ENCODE results near the gene MRPL33. TPM values are rescaled to one million over a fixed set of nuclear protein-coding genes. Genes with fewer than 3 reads are reported as not detected.

The MRPL33 gene
- 102 TPM for total RNA-seq
- 179 TPM for polyA plus RNA-seq

- Histone ChIP-seq H3K27ac (ENCODE audit: low read depth) (peak within 1 kb of the TSS; percentile 85), H3K4me1 (ENCODE audit: insufficient read depth) (no peaks in the 10 kb centered on the region)
- WGBS = under 1% methylated on average over 48 of the region's 48 CpGs
Observed at GRCh38 chr2:27771548-27772335, at the start of gene MRPL33. Gene MRPL33 (plus strand): TSS chr2:27771719. CDS start chr2:27771778, 59 bp downstream.

DNA sequence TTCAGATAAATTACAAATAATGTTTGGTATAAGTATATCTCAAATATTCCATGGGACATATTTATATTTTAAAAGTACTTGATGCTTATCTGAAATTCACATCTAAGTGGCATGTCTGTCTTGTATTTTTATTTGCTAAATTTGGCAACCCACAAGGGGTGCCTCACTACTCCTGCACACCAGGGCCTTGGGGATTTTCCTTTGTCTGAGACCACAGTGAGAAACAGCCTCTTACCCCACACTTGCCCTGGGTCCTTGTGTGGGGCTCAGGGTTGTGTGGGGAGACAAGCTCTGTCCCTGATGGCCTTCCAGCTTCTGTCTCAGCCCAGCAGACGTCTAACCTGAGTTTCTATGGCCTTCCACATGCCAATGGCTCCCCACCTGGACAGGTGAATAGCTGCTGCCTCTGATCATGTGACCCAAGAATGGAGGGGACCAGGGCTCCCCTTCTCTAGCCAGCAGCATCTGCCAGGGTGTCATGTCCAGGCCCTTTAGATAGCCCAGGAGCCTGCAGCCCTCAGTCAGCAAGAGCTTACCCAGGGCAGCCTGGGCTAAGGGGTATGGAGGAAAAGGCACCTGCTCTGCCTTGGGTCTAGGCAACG, 49.5 kb upstream of the MRPL33 start:
- H3K36me3 ChIP-seq (ENCODE audit: insufficient read depth) = no peaks in the 10 kb centered on the region
- H3K27ac ChIP-seq (ENCODE audit: low read depth) = no peak overlapping the region
- 82% methylated on average over 2 of the region's 2 CpGs for WGBS
- DNase-seq (ENCODE audit: extremely low spot score) = no peak
- no peaks in the 10 kb centered on the region for H3K4me1 ChIP-seq (ENCODE audit: insufficient read depth)
- H3K4me3 ChIP-seq (ENCODE audit: low read depth, low read length) = no peak overlapping the region

More at GRCh38 chr2:27771548-27772335, at the start of gene MRPL33:
- peak; percentile 88 for DNase-seq (ENCODE audit: extremely low spot score)
- peak within 1 kb of the TSS; percentile 85 for H3K4me3 ChIP-seq (ENCODE audit: low read depth, low read length)
- no peaks in the 10 kb centered on the region for H3K36me3 ChIP-seq (ENCODE audit: insufficient read depth)

GRCh38 chr2:27723372-27724144, 48.0 kb upstream of the MRPL33 start:
- no peak for DNase-seq (ENCODE audit: extremely low spot score)
- H3K4me3 ChIP-seq (ENCODE audit: low read depth, low read length) = no peak overlapping the region
- H3K4me1 ChIP-seq (ENCODE audit: insufficient read depth) = no peaks in the 10 kb centered on the region
- 34% methylated on average over 11 of the region's 11 CpGs for WGBS
- no peaks in the 10 kb centered on the region for H3K36me3 ChIP-seq (ENCODE audit: insufficient read depth)
- H3K27ac ChIP-seq (ENCODE audit: low read depth) = no peak overlapping the region

DNA sequence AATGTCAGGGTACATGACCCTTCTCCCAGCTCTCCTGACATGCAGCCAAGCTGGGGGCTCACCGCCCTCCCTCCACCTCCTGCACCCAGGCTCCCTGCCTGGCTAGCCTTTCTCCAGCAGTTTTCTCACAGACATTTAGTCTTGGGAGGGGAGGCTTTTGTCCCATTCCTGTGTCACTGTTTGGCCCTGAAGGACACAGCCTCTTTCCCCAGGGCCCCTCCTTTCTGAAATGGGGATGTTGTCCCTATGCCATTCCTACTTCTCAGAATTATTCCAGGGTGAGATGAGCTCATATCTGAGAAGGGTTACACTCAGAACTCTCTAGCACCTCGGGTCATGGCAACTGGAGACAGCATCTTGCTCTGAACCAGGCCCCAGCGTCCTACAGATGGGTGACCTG, 47.3 kb upstream of the MRPL33 start:
- no peaks in the 10 kb centered on the region for H3K36me3 ChIP-seq (ENCODE audit: insufficient read depth)
- 82% methylated on average over 3 of the region's 3 CpGs for WGBS
- no peak for DNase-seq (ENCODE audit: extremely low spot score)
- no peaks in the 10 kb centered on the region for H3K4me1 ChIP-seq (ENCODE audit: insufficient read depth)
- no peak overlapping the region for H3K4me3 ChIP-seq (ENCODE audit: low read depth, low read length)
- no peak overlapping the region for H3K27ac ChIP-seq (ENCODE audit: low read depth)

GRCh38 chr2:27724905-27725701, 46.4 kb upstream of the MRPL33 start:
- DNase-seq (ENCODE audit: extremely low spot score) = no peak
- Histone ChIP-seq H3K36me3 (ENCODE audit: insufficient read depth) (no peaks in the 10 kb centered on the region), H3K27ac (ENCODE audit: low read depth) (no peak overlapping the region), H3K4me3 (ENCODE audit: low read depth, low read length) (no peak overlapping the region), H3K4me1 (ENCODE audit: insufficient read depth) (no peaks in the 10 kb centered on the region)
- WGBS = 62% methylated on average over 5 of the region's 5 CpGs

- Histone ChIP-seq H3K4me1 (ENCODE audit: insufficient read depth) (no peaks in the 10 kb centered on the region), H3K4me3 (ENCODE audit: low read depth, low read length) (no peak overlapping the region), H3K27ac (ENCODE audit: low read depth) (no peak overlapping the region), H3K36me3 (ENCODE audit: insufficient read depth) (no peaks in the 10 kb centered on the region)
- no peak for DNase-seq (ENCODE audit: extremely low spot score)
- WGBS = 87% methylated on average over 9 of the region's 9 CpGs
Observed at GRCh38 chr2:27727257-27727656, 44.3 kb upstream of the MRPL33 start.

DNA sequence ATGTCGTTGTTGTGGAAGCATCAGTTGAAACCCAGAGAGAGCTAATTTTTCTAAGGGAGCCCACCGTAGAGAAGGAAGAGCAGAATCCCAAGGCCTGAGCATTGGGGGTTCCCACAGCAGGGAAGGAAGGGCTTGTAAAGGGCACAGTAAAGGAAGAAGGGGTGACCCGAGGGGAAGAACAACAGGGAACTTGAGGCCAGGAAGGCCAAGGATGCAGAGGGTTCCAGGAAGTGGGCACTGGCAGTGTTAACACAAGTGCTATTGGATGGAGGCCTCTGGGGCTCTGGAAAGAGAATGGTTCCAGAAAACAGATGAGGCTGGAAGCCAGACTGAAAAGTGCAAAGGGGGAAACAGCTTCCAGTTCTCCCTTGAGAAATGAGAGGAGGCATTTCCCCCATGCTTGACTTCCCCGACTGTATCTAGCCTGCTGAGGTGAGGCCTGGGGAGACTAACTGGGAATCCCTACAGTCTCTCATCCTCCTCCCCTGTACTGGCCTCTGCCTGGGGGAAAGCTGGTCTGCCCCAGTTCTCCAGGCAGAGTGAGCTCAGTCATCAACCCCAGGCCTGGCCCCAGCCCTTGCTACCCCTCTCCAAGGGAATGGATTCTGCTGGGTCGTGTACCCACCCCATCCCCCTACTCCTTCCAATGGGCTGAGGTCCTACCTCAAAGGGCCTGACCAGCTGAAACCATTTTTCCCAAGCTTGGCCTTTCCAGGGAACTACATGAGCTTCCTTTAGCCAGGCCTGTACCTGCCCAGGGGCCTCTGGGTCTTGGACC, 43.2 kb upstream of the MRPL33 start:
- 82% methylated on average over 5 of the region's 5 CpGs for WGBS
- DNase-seq (ENCODE audit: extremely low spot score) = no peak
- Histone ChIP-seq H3K36me3 (ENCODE audit: insufficient read depth) (no peaks in the 10 kb centered on the region), H3K4me1 (ENCODE audit: insufficient read depth) (no peaks in the 10 kb centered on the region), H3K4me3 (ENCODE audit: low read depth, low read length) (no peak overlapping the region), H3K27ac (ENCODE audit: low read depth) (no peak overlapping the region)

DNA sequence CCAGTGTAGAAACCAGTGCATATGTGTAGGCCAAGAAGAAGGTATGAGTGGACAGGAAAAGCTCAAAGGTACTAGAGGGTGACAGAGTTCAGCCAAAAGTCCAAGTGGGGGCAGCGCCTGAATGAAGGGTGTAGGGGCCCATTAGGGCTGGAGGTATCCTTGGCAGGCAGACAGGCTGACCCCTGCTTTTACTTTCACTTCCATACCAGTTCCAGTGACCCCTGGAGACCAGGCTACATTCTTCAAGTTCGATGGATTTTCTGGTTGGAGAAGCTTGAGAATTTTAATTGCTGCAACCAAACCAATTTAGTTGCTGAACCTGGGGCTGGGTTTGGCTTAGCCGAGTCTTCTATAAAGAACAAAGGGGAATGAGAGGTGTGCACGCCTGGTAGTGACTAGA, 42.3 kb upstream of the MRPL33 start:
- no peak overlapping the region for H3K27ac ChIP-seq (ENCODE audit: low read depth)
- H3K4me1 ChIP-seq (ENCODE audit: insufficient read depth) = no peaks in the 10 kb centered on the region
- no peak overlapping the region for H3K4me3 ChIP-seq (ENCODE audit: low read depth, low read length)
- H3K36me3 ChIP-seq (ENCODE audit: insufficient read depth) = no peaks in the 10 kb centered on the region
- 65% methylated on average over 4 of the region's 4 CpGs for WGBS
- DNase-seq (ENCODE audit: extremely low spot score) = no peak

GRCh38 chr2:27729614-27730013, 41.9 kb upstream of the MRPL33 start:
- no peak overlapping the region for H3K27ac ChIP-seq (ENCODE audit: low read depth)
- H3K36me3 ChIP-seq (ENCODE audit: insufficient read depth) = no peaks in the 10 kb centered on the region
- no peaks in the 10 kb centered on the region for H3K4me1 ChIP-seq (ENCODE audit: insufficient read depth)
- 96% methylated on average over 4 of the region's 4 CpGs for WGBS
- DNase-seq (ENCODE audit: extremely low spot score) = no peak
- no peak overlapping the region for H3K4me3 ChIP-seq (ENCODE audit: low read depth, low read length)

- WGBS = 82% methylated on average over 3 of the region's 3 CpGs
- Histone ChIP-seq H3K4me3 (ENCODE audit: low read depth, low read length) (no peak overlapping the region), H3K27ac (ENCODE audit: low read depth) (no peak overlapping the region), H3K4me1 (ENCODE audit: insufficient read depth) (no peaks in the 10 kb centered on the region), H3K36me3 (ENCODE audit: insufficient read depth) (no peaks in the 10 kb centered on the region)
- no peak for DNase-seq (ENCODE audit: extremely low spot score)
Observed at GRCh38 chr2:27730261-27730662, 41.3 kb upstream of the MRPL33 start.

GRCh38 chr2:27730980-27731691, 40.4 kb upstream of the MRPL33 start:
- Histone ChIP-seq H3K4me1 (ENCODE audit: insufficient read depth) (no peaks in the 10 kb centered on the region), H3K36me3 (ENCODE audit: insufficient read depth) (no peaks in the 10 kb centered on the region), H3K4me3 (ENCODE audit: low read depth, low read length) (no peak overlapping the region), H3K27ac (ENCODE audit: low read depth) (no peak overlapping the region)
- DNase-seq (ENCODE audit: extremely low spot score) = no peak
- 59% methylated on average over 4 of the region's 4 CpGs for WGBS

DNA sequence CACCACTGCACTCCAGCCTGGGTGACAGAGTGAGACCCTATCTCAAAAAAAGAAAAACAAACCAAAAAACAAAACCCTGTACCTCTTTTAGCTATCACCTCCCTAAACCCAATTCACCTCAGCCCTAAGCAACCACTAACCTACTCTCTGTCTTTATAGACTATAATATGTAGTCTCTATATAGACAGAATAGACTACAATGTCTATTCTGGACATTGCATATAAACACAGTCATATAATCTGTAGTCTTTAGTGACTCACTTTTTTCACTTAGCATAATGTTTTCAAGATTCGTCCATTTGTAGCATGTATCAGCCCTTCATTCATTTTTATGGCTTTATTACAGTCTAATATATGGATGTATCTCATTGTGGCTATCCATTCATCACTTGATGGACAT, 37.2 kb upstream of the MRPL33 start:
- Histone ChIP-seq H3K4me3 (ENCODE audit: low read depth, low read length) (no peak overlapping the region), H3K27ac (ENCODE audit: low read depth) (no peak overlapping the region), H3K4me1 (ENCODE audit: insufficient read depth) (no peaks in the 10 kb centered on the region), H3K36me3 (ENCODE audit: insufficient read depth) (no peaks in the 10 kb centered on the region)
- no peak for DNase-seq (ENCODE audit: extremely low spot score)
- 87% methylated on average over 1 of the region's 1 CpG for WGBS

All from urinary bladder (tissue), 4 donors.